ENCODE measurements around the gene SHB. TPM values are rescaled to one million over a fixed set of nuclear protein-coding genes. Genes with fewer than 3 reads are reported as not detected.
"Not testable (repeated sequence)": the region's sequence is repeated elsewhere in the genome, so short reads cannot be mapped to it uniquely, and the experiment has no call there.

Gene SHB
- total and polyA plus RNA-seq, 2 of the 8 experiments (the other 6 are each of a cell fraction or from before 2014, with no cell fraction given), result 4.1 to 12.6 TPM

GRCh38 chr9:37909836-37910235 lies 159.2 kb downstream of the SHB start:
- H2BK20ac ChIP-seq (ENCODE audit: low read length); H2AK5ac ChIP-seq (ENCODE audit: low read depth, low read length); H3K14ac ChIP-seq (ENCODE audit: insufficient read length); H4K20me1 ChIP-seq (replicated peaks in 1 of 2; ENCODE audit: control insufficient read depth in 1 of 2, insufficient read depth in 2 of 2, low read length in 2 of 2); H3K27ac ChIP-seq (ENCODE audit: low read depth, low read length); H3K27me3 ChIP-seq (replicated peaks in 1 of 4; ENCODE audit: control insufficient read depth in 3 of 4, extremely low read depth in 1 of 4, insufficient read depth in 3 of 4, low read length in 3 of 4); H3K79me2 ChIP-seq (ENCODE audit: control insufficient read depth in 1 of 2, insufficient read depth in 2 of 2, low read length in 2 of 2); H3K4me1 ChIP-seq (replicated peaks in 1 of 4; ENCODE audit: control insufficient read depth in 3 of 4, insufficient read depth in 4 of 4, low read length in 3 of 4); H2BK120ac ChIP-seq (replicated peaks; ENCODE audit: low read depth, low read length); H3K9me3 ChIP-seq (ENCODE audit: insufficient read depth in 2 of 2, low read depth in 1 of 2, low read length in 1 of 2); H3K56ac ChIP-seq (replicated peaks; ENCODE audit: insufficient read length, low read depth, low read length); H2AFZ ChIP-seq (ENCODE audit: low read length); H3K4me2 ChIP-seq (ENCODE audit: insufficient read depth in 1 of 2, low read depth in 2 of 2, low read length in 2 of 2); H3K4me3 ChIP-seq (ENCODE audit: extremely low read depth in 1 of 4, insufficient read depth in 2 of 4, low read depth in 3 of 4, low read length in 4 of 4); H2BK15ac ChIP-seq (ENCODE audit: low read length); H3K36me3 ChIP-seq (ENCODE audit: control insufficient read depth in 2 of 4, insufficient read depth in 4 of 4, low read length in 3 of 4); H2BK12ac ChIP-seq (ENCODE audit: low read depth, low read length); H4K8ac ChIP-seq (ENCODE audit: extremely low read depth, insufficient read depth, low read length); FAIRE-seq; H4K5ac ChIP-seq (ENCODE audit: insufficient read length, low read depth, low read length); H2BK5ac ChIP-seq (ENCODE audit: low read depth, low read length); POLR2A ChIA-PET (ENCODE audit: partially characterized antibody); H4K91ac ChIP-seq (replicated peaks; ENCODE audit: insufficient read length, low read length); H3K23ac ChIP-seq (ENCODE audit: insufficient read length); H3K4ac ChIP-seq (replicated peaks; ENCODE audit: insufficient read length, low read depth, low read length); H3K18ac ChIP-seq (ENCODE audit: extremely low read depth, low read length); H3K9ac ChIP-seq (replicated peaks in 1 of 4; ENCODE audit: extremely low read depth in 1 of 4, low read depth in 3 of 4, low read length in 3 of 4); H3K79me1 ChIP-seq (ENCODE audit: low read depth, low read length); DNase-seq (ENCODE audit: low read depth in 1 of 2, low spot score in 2 of 2); H3K23me2 ChIP-seq (ENCODE audit: low read depth, low read length): not testable (repeated sequence)
- 93% methylated on average over 5 of the region's 5 CpGs; no CpG with 5 or more reads in 1 of the 2 experiments for WGBS, 2 experiments (ENCODE audit: extremely low coverage in 1 of 2, insufficient coverage in 1 of 2, insufficient read length in 1 of 2, insufficient replicate concordance in 2 of 2, low coverage in 1 of 2, low lambda C conversion rate in 2 of 2, missing lambda C conversion rate in 1 of 2)
- CTCF ChIA-PET (ENCODE audit: partially characterized antibody), result interaction anchor here (0.9 kb wide), 1 partner anchor 51 kb away, joined by 4 read pairs; no protein-coding TSS in a partner anchor
